ENCODE results near the gene ARHGAP12. TPM values are rescaled to one million over a fixed set of nuclear protein-coding genes. Genes with fewer than 3 reads are reported as not detected.

The ARHGAP12 gene
- total RNA-seq, 1 experiment from 2014 or later, result 39.5 TPM

- H3K9me3 Mint-ChIP-seq, result peaks cover 4% of the 10 kb centered on the region; the same call in 1 of the 2 replicates
- peaks cover 42% of the 10 kb centered on the region for H3K4me1 Mint-ChIP-seq
- H3K27ac Mint-ChIP-seq, result no peak overlapping the region
- no peaks in the 10 kb centered on the region for H3K27me3 Mint-ChIP-seq (ENCODE audit: low read depth)
- peaks cover 3% of the 10 kb centered on the region; the same call in 1 of the 2 replicates for H3K36me3 Mint-ChIP-seq
- no peak overlapping the region for H3K4me3 Mint-ChIP-seq
- TF ChIP-seq NFATC4 (CRISPR knock-in tag; IDR thresholded peaks at IDR 0.05), result no peak
- no peak for TF ChIP-seq SMAD3 (CRISPR knock-in tag; IDR thresholded peaks at IDR 0.05; ENCODE audit: borderline replicate concordance)
- TF ChIP-seq JUN (CRISPR knock-in tag; IDR thresholded peaks at IDR 0.05), result no peak
- no peak for TF ChIP-seq ERG (CRISPR knock-in tag; IDR thresholded peaks at IDR 0.05)
- TF ChIP-seq SMAD4 (CRISPR knock-in tag; IDR thresholded peaks at IDR 0.05), result no peak
- no peak for TF ChIP-seq JAZF1 (CRISPR knock-in tag; IDR thresholded peaks at IDR 0.05)
- no peak for TF ChIP-seq ZNF121 (CRISPR knock-in tag; IDR thresholded peaks at IDR 0.05)
- no peak for TF ChIP-seq ETV6 (CRISPR knock-in tag; IDR thresholded peaks at IDR 0.05)
- no peak for TF ChIP-seq IRF2 (CRISPR knock-in tag; IDR thresholded peaks at IDR 0.05; ENCODE audit: borderline replicate concordance, low read depth)
- TF ChIP-seq EMX1 (CRISPR knock-in tag; IDR thresholded peaks at IDR 0.05), result no peak
- TF ChIP-seq MLX (CRISPR knock-in tag; IDR thresholded peaks at IDR 0.05), result no peak
- TF ChIP-seq SOX15 (CRISPR knock-in tag; IDR thresholded peaks at IDR 0.05), result no peak
- TF ChIP-seq ATF6 (CRISPR knock-in tag; IDR thresholded peaks at IDR 0.05), result no peak
- no peak for TF ChIP-seq NFE2L1 (CRISPR knock-in tag; IDR thresholded peaks at IDR 0.05)
- TF ChIP-seq PRRX2 (CRISPR knock-in tag; IDR thresholded peaks at IDR 0.05), result no peak
- TF ChIP-seq ZNF281 (CRISPR knock-in tag; IDR thresholded peaks at IDR 0.05), result no peak
- no peak for TF ChIP-seq GRHL2 (CRISPR knock-in tag; IDR thresholded peaks at IDR 0.05; ENCODE audit: insufficient replicate concordance, severe bottlenecking)
- no peak for TF ChIP-seq ZNF416 (CRISPR knock-in tag; IDR thresholded peaks at IDR 0.05)
- CTCF ChIA-PET, result no interaction called here
- DNase-seq (ENCODE audit: low spot score), result no peak
- no peak for ATAC-seq
- POLR2A ChIA-PET, result no interaction called here
Measured at GRCh38 chr10:31914370-31914769, 14.3 kb downstream of the ARHGAP12 start.

GRCh38 chr10:31912898-31913850 is 15.5 kb downstream of the ARHGAP12 start:
- DNase-seq (ENCODE audit: low spot score) (no peak), ATAC-seq (no peak)
- Mint-ChIP-seq H3K4me3 (no peak overlapping the region), H3K27ac (peak overlapping the region; percentile 24; the same call in 1 of the 2 replicates), H3K9me3 (peaks cover 4% of the 10 kb centered on the region; the same call in 1 of the 2 replicates), H3K36me3 (peaks cover 15% of the 10 kb centered on the region), H3K4me1 (peaks cover 42% of the 10 kb centered on the region), H3K27me3 (ENCODE audit: low read depth) (no peaks in the 10 kb centered on the region)
- CTCF ChIA-PET, result no interaction called here
- POLR2A ChIA-PET, result no interaction called here
- TF ChIP-seq E2F4 (CRISPR knock-in tag; IDR thresholded peaks at IDR 0.05; ENCODE audit: borderline replicate concordance, low read depth) (no peak), ELF4 (CRISPR knock-in tag; IDR thresholded peaks at IDR 0.05; ENCODE audit: low read depth) (no peak), NR1H2 (CRISPR knock-in tag; IDR thresholded peaks at IDR 0.05) (no peak), MXD4 (CRISPR knock-in tag; IDR thresholded peaks at IDR 0.05; ENCODE audit: borderline replicate concordance) (no peak), ATF3 (CRISPR knock-in tag; conservative IDR thresholded peaks at IDR 0.05) (no peak), CBFB (CRISPR knock-in tag; IDR thresholded peaks at IDR 0.05; ENCODE audit: low read depth) (no peak), ZSCAN18 (CRISPR knock-in tag; IDR thresholded peaks at IDR 0.05) (no peak), SP1 (CRISPR knock-in tag; conservative IDR thresholded peaks at IDR 0.05) (no peak), MYBL2 (CRISPR knock-in tag; IDR thresholded peaks at IDR 0.05) (no peak)
